SU-DHL-6 (cell line): ENCODE measurements around the gene DIS3L2.

Experiments used
- H2AFZ ChIP-seq: fragments of 200-600 bp; sonication (generic); 2 replicates; pipeline ENCODE4 v1.6.1; 2014; ENCODE audit warnings: low read depth, mild to moderate bottlenecking, moderate library complexity, mixed read lengths, antibody characterized with exemption, low read length; ENCODE audit not compliant: severe bottlenecking
- H3F3A ChIP-seq: fragments of 200-600 bp; shearing (Covaris generic); 2 replicates; pipeline ENCODE4 v1.6.0; 2016; ENCODE audit warnings: antibody characterized with exemption, mild to moderate bottlenecking; ENCODE audit not compliant: insufficient read depth
- H3K27ac ChIP-seq: fragments of 200-600 bp; sonication (generic); 2 replicates; pipeline ENCODE4 v1.5.1; 2016; ENCODE audit warnings: low read depth, mild to moderate bottlenecking, low read length, moderate library complexity, mixed read lengths
- H3K27me3 ChIP-seq: fragments of 200-600 bp; sonication (generic), shearing (Covaris generic); 2 replicates; pipeline ENCODE4 v1.6.0; 2014; ENCODE audit warnings: mild to moderate bottlenecking, low read length
- H3K36me3 ChIP-seq: fragments of 200-600 bp; sonication (generic); 2 replicates; pipeline ENCODE4 v1.6.1; 2014; ENCODE audit warnings: mild to moderate bottlenecking, low read length, mixed read lengths
- H3K4me2 ChIP-seq: fragments of 300-600, 200-600 bp; shearing (Covaris generic), sonication (generic); 2 replicates; pipeline ENCODE4 v1.6.0; 2014; ENCODE audit warnings: low read length, low read depth, mild to moderate bottlenecking; ENCODE audit not compliant: poor library complexity, severe bottlenecking
- H3K4me3 ChIP-seq: fragments of 200-600 bp; sonication (generic); 2 replicates; pipeline ENCODE4 v1.5.1; 2014; ENCODE audit warnings: antibody characterized with exemption, low read length, mild to moderate bottlenecking, mixed read lengths; ENCODE audit not compliant: insufficient read depth, poor library complexity, severe bottlenecking
- H3K79me2 ChIP-seq: fragments of 200-600 bp; sonication (generic); 2 replicates; pipeline ENCODE4 v1.6.1; 2014; ENCODE audit warnings: mild to moderate bottlenecking, low read length, moderate library complexity; ENCODE audit not compliant: insufficient read depth
- H3K9ac ChIP-seq: fragments of 200-600 bp; sonication (generic); 2 replicates; pipeline ENCODE4 v1.7.0; 2014; ENCODE audit warnings: mild to moderate bottlenecking, low read length
- H3K9me2 ChIP-seq: fragments of 200-600 bp; sonication (generic); replicated peaks from 2 replicates; pipeline ENCODE4 v1.6.1; 2014; ENCODE audit warnings: low read length; ENCODE audit not compliant: insufficient read depth
- H3K9me3 ChIP-seq: fragments of 200-600 bp; sonication (generic); 2 replicates; pipeline ENCODE4 v1.6.1; 2014; ENCODE audit warnings: low read length, mixed read lengths; ENCODE audit not compliant: insufficient read depth
- H4K20me1 ChIP-seq: fragments of 200-600 bp; sonication (generic); 2 replicates; pipeline ENCODE4 v1.6.1; 2014; ENCODE audit warnings: low read depth, mild to moderate bottlenecking, antibody characterized with exemption, low read length, moderate library complexity, mixed read lengths
- EZH2phosphoT487 ChIP-seq: fragments of 200-600 bp; sonication (generic), shearing (Covaris generic); conservative IDR thresholded peaks from 2 replicates; pipeline ENCODE4 v1.6.1; 2018; ENCODE audit warnings: mild to moderate bottlenecking, antibody characterized with exemption, low read length, moderate library complexity, mixed read lengths
- TF ChIP-seq, protein P1 (sequence below): fragments of 200-600 bp; sonication (generic); IDR thresholded peaks from one replicate; pipeline ENCODE4 v1.5.1; 2017; ENCODE audit warnings: antibody characterized with exemption, mild to moderate bottlenecking, low read length, moderate library complexity; ENCODE audit not compliant: insufficient read depth, poor library complexity, severe bottlenecking

The DIS3L2 gene

GRCh38 chr2:231920795-231921194 is 40.7 kb upstream of the DIS3L2 start:
- Histone ChIP-seq H3K4me2 (no peak overlapping the region), H3F3A (no peaks in the 10 kb centered on the region), H4K20me1 (no peaks in the 10 kb centered on the region), H3K27me3 (no peaks in the 10 kb centered on the region), H3K79me2 (no peaks in the 10 kb centered on the region), H3K9me3 (no peaks in the 10 kb centered on the region), H3K36me3 (no peaks in the 10 kb centered on the region), H3K9ac (no peak overlapping the region), H3K27ac (no peak overlapping the region), H2AFZ (no peak overlapping the region), H3K4me3 (no peak overlapping the region), H3K9me2 (no peaks in the 10 kb centered on the region)
- TF ChIP-seq, protein P1, sequence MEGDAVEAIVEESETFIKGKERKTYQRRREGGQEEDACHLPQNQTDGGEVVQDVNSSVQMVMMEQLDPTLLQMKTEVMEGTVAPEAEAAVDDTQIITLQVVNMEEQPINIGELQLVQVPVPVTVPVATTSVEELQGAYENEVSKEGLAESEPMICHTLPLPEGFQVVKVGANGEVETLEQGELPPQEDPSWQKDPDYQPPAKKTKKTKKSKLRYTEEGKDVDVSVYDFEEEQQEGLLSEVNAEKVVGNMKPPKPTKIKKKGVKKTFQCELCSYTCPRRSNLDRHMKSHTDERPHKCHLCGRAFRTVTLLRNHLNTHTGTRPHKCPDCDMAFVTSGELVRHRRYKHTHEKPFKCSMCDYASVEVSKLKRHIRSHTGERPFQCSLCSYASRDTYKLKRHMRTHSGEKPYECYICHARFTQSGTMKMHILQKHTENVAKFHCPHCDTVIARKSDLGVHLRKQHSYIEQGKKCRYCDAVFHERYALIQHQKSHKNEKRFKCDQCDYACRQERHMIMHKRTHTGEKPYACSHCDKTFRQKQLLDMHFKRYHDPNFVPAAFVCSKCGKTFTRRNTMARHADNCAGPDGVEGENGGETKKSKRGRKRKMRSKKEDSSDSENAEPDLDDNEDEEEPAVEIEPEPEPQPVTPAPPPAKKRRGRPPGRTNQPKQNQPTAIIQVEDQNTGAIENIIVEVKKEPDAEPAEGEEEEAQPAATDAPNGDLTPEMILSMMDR, result no peak
- TF ChIP-seq EZH2phosphoT487, result no peak

DNA sequence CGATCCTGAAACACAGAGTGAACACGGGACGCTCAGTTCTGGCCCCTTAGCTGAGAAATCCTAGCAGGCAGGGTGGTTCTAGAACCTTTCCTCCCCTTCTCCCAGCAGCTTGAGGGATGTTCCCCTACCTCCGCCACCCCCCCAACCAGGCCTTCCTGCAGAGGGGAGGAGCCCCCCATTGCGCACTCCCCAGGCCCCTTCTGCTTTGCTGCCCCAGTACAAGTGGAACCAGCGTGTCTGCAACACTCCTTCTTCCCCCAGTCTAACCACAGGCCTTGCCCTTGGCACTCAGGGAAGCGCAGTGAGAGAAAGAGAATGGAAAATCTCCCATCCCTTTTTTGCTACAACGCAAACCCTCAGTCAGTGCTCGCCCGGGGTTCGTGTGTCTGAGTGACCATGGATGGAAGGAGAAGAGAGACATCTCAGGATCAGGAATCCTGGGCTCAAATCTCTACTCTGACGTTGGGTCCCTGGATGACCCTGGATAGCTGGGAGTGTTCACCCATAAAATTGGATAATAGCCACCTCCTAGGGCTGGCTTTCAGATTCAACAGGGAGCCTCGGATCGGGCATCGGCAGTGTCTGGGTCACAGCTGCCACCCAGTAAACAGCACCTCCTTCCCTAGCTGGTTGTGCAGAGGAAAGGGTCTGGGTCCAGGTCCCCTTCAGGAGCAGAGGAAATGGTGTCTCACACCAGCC is 39.1 kb upstream of the DIS3L2 start:
- Histone ChIP-seq H3F3A (no peaks in the 10 kb centered on the region), H3K36me3 (no peaks in the 10 kb centered on the region), H3K79me2 (no peaks in the 10 kb centered on the region), H3K27me3 (no peaks in the 10 kb centered on the region), H3K4me3 (no peak overlapping the region), H2AFZ (no peak overlapping the region), H3K9me3 (no peaks in the 10 kb centered on the region), H3K9me2 (no peaks in the 10 kb centered on the region), H4K20me1 (no peaks in the 10 kb centered on the region), H3K4me2 (no peak overlapping the region), H3K9ac (no peak overlapping the region), H3K27ac (no peak overlapping the region)
- TF ChIP-seq EZH2phosphoT487, result no peak
- TF ChIP-seq, protein P1, result no peak

- no peak overlapping the region for H3K9ac ChIP-seq
- no peak overlapping the region for H3K4me3 ChIP-seq
- H3K36me3 ChIP-seq, result no peaks in the 10 kb centered on the region
- no peaks in the 10 kb centered on the region for H3K27me3 ChIP-seq
- no peak for TF ChIP-seq EZH2phosphoT487
- TF ChIP-seq, protein P1, result no peak
- H3K4me2 ChIP-seq, result no peak overlapping the region
- no peaks in the 10 kb centered on the region for H3K9me3 ChIP-seq
- H4K20me1 ChIP-seq, result no peaks in the 10 kb centered on the region
- no peaks in the 10 kb centered on the region for H3K9me2 ChIP-seq
- no peak overlapping the region for H3K27ac ChIP-seq
- H3F3A ChIP-seq, result no peaks in the 10 kb centered on the region
- no peaks in the 10 kb centered on the region for H3K79me2 ChIP-seq
- no peak overlapping the region for H2AFZ ChIP-seq
These were observed 38.5 kb upstream of the DIS3L2 start for GRCh38 chr2:231923010-231923344.
